A673 (cell line): ENCODE measurements around the gene FGF1.

ENCODE experiments used
- CTCF ChIP-seq: fragments of 300-800, 200-600 bp; sonication (generic); conservative IDR thresholded peaks from 2 replicates; pipeline ENCODE4 v1.5.1; 2017; ENCODE audit warnings: low read depth, mild to moderate bottlenecking, antibody characterized with exemption, low read length, moderate library complexity, mixed read lengths
- EZH2 ChIP-seq: fragments of 200-600 bp; sonication (generic); IDR thresholded peaks from 2 replicates; pipeline ENCODE4 v1.6.1; 2017; ENCODE audit warnings: borderline replicate concordance, low read depth, mild to moderate bottlenecking, mixed read lengths, antibody characterized with exemption, low read length; ENCODE audit not compliant: poor library complexity, severe bottlenecking

GRCh38 chr5:142719836-142720370 lies 34.0 kb upstream of the FGF1 start:
- no peak for TF ChIP-seq CTCF
- no peak for TF ChIP-seq EZH2
